H1 (cell line): Measurements from ENCODE around the gene CTIF. TPM values are rescaled to one million over a fixed set of nuclear protein-coding genes. Genes with fewer than 3 reads are reported as not detected.

Experiments
- CTCF ChIA-PET: fragments of 300-600 bp; sonication (Branson Sonifier 250); formaldehyde crosslinking; loops from one replicate; lab custom pipeline; 2021; ENCODE audit not compliant: partially characterized antibody; lab: Charles Lee
- POLR2A ChIA-PET: fragments of 300-600 bp; sonication (Branson Sonifier 250); formaldehyde crosslinking; loops from one replicate; lab custom pipeline; 2021; ENCODE audit warnings: inconsistent platforms; ENCODE audit not compliant: partially characterized antibody; lab: Charles Lee
- DNase-seq, 2 experiments: peaks; one replicate each; pipeline versions ENCODE4 v3.0.0 to v3.0.0-alpha.2; 2010 to 2022; ENCODE audit warnings: low spot score in 2 of 2, low read depth in 1 of 2, mixed read lengths in 1 of 2
- FAIRE-seq: peaks from 2 replicates; lab custom pipeline; 2011; peaks lifted over from hg19 to GRCh38; lab: Jason Lieb, UNC
- H2AFZ ChIP-seq: 2 replicates; pipeline ENCODE4 v1.8.1; 2012; ENCODE audit warnings: low read length, inconsistent platforms
- H2AK5ac ChIP-seq: 2 replicates; pipeline ENCODE4 v1.6.1; 2013; ENCODE audit warnings: low read depth, low read length
- H2BK120ac ChIP-seq: replicated peaks from 2 replicates; pipeline ENCODE3; 2013; ENCODE audit warnings: low read depth, low read length, inconsistent platforms
- H2BK12ac ChIP-seq: 2 replicates; pipeline ENCODE4 v1.6.1; 2013; ENCODE audit warnings: low read depth, low read length
- H2BK15ac ChIP-seq: 2 replicates; pipeline ENCODE4 v1.6.1; 2013; ENCODE audit warnings: low read length
- H2BK20ac ChIP-seq: 2 replicates; pipeline ENCODE4 v1.6.1; 2013; ENCODE audit warnings: low read length
- H2BK5ac ChIP-seq: 2 replicates; pipeline ENCODE4 v1.6.1; 2013; ENCODE audit warnings: low read depth, low read length
- H3K14ac ChIP-seq: 2 replicates; pipeline ENCODE4 v1.6.1; 2013; ENCODE audit warnings: inconsistent platforms; ENCODE audit not compliant: insufficient read length
- H3K18ac ChIP-seq: 2 replicates; pipeline ENCODE4 v1.6.1; 2013; ENCODE audit warnings: low read length; ENCODE audit errors: extremely low read depth
- H3K23ac ChIP-seq: 2 replicates; pipeline ENCODE4 v1.6.1; 2013; ENCODE audit warnings: inconsistent platforms; ENCODE audit not compliant: insufficient read length
- H3K23me2 ChIP-seq: 2 replicates; pipeline ENCODE4 v1.6.1; 2013; ENCODE audit warnings: low read depth, low read length
- H3K27ac ChIP-seq: 2 replicates; pipeline ENCODE4 v1.6.1; 2011; ENCODE audit warnings: low read depth, low read length, inconsistent platforms
- H3K27me3 ChIP-seq, 4 experiments: replicated peaks in 1 of 4; 1 replicate in 1 of 4; 2 replicates in 3 of 4; pipeline versions ENCODE4 v1.6.1 to v1.8.1; 2011 to 2013; ENCODE audit warnings: low read length in 3 of 4, mild to moderate bottlenecking in 3 of 4, inconsistent platforms in 2 of 4, mixed read lengths in 2 of 4, moderate library complexity in 1 of 4; ENCODE audit not compliant: control insufficient read depth in 3 of 4, insufficient read depth in 3 of 4; ENCODE audit errors: extremely low read depth in 1 of 4
- H3K36me3 ChIP-seq, 4 experiments: 2 replicates each; pipeline versions ENCODE4 v1.6.1 to v1.8.1; 2011 to 2013; ENCODE audit warnings: mild to moderate bottlenecking in 4 of 4, low read length in 3 of 4, moderate library complexity in 2 of 4, control low read depth in 1 of 4, inconsistent platforms in 1 of 4; ENCODE audit not compliant: insufficient read depth in 4 of 4, control insufficient read depth in 2 of 4
- H3K4ac ChIP-seq: replicated peaks from 2 replicates; pipeline ENCODE3; 2013; ENCODE audit warnings: low read length, low read depth, mixed read lengths, inconsistent platforms; ENCODE audit not compliant: insufficient read length
- H3K4me1 ChIP-seq, 4 experiments: replicated peaks in 1 of 4; 1 replicate in 1 of 4; 2 replicates in 3 of 4; pipeline versions ENCODE4 v1.6.1 to v1.8.1; 2011 to 2013; ENCODE audit warnings: low read length in 3 of 4, inconsistent platforms in 2 of 4, mixed read lengths in 1 of 4; ENCODE audit not compliant: insufficient read depth in 4 of 4, control insufficient read depth in 3 of 4
- H3K4me2 ChIP-seq, 2 experiments: 2 replicates each; pipeline versions ENCODE4 v1.6.1 to v1.8.1; 2011 to 2013; ENCODE audit warnings: low read depth in 2 of 2, low read length in 2 of 2, control low read depth in 1 of 2, inconsistent platforms in 1 of 2, mild to moderate bottlenecking in 1 of 2; ENCODE audit not compliant: insufficient read depth in 1 of 2
- H3K4me3 ChIP-seq, 4 experiments: fragments of 200-600, 300-600 bp in 1 of 4; sonication (generic), shearing (Covaris generic), sonication (Bioruptor Twin) in 1 of 4; 2 replicates each; pipeline versions ENCODE4 v1.5.1 to v1.8.1; 2011 to 2016; ENCODE audit warnings: low read length in 4 of 4, low read depth in 3 of 4, control low read depth in 2 of 4, inconsistent platforms in 2 of 4, mild to moderate bottlenecking in 2 of 4, mixed read lengths in 1 of 4, moderate library complexity in 1 of 4; ENCODE audit not compliant: insufficient read depth in 2 of 4; ENCODE audit errors: extremely low read depth in 1 of 4
- H3K56ac ChIP-seq: replicated peaks from 2 replicates; pipeline ENCODE3; 2013; ENCODE audit warnings: low read depth, mild to moderate bottlenecking, mixed read lengths, low read length, inconsistent platforms; ENCODE audit not compliant: insufficient read length
- H3K79me1 ChIP-seq: 2 replicates; pipeline ENCODE4 v1.6.1; 2013; ENCODE audit warnings: low read depth, low read length, control low read depth
- H3K79me2 ChIP-seq, 2 experiments: 2 replicates each; pipeline versions ENCODE4 v1.6.1 to v1.8.1; 2012 to 2013; ENCODE audit warnings: low read length in 2 of 2, mild to moderate bottlenecking in 2 of 2, inconsistent platforms in 1 of 2; ENCODE audit not compliant: insufficient read depth in 2 of 2, control insufficient read depth in 1 of 2
- H3K9ac ChIP-seq, 4 experiments: replicated peaks in 1 of 4; 1 replicate in 1 of 4; 2 replicates in 3 of 4; pipeline versions ENCODE4 v1.6.1 to v1.8.1; 2011 to 2013; ENCODE audit warnings: low read depth in 3 of 4, low read length in 3 of 4, control low read depth in 2 of 4, mild to moderate bottlenecking in 2 of 4, moderate library complexity in 2 of 4, inconsistent platforms in 1 of 4; ENCODE audit errors: extremely low read depth in 1 of 4
- H3K9me3 ChIP-seq, 2 experiments: 2 replicates each; pipeline versions ENCODE4 v1.6.1 to v1.8.1; 2012 to 2013; ENCODE audit warnings: mild to moderate bottlenecking in 2 of 2, moderate library complexity in 2 of 2, control low read depth in 1 of 2, inconsistent platforms in 1 of 2, low read depth in 1 of 2, low read length in 1 of 2, mixed read lengths in 1 of 2; ENCODE audit not compliant: insufficient read depth in 2 of 2
- H4K20me1 ChIP-seq, 2 experiments: replicated peaks in 1 of 2; 2 replicates each; pipeline versions ENCODE3 to v1.8.1; 2011 to 2013; ENCODE audit warnings: inconsistent platforms in 2 of 2, low read length in 2 of 2, mild to moderate bottlenecking in 1 of 2; ENCODE audit not compliant: insufficient read depth in 2 of 2, control insufficient read depth in 1 of 2
- H4K5ac ChIP-seq: 2 replicates; pipeline ENCODE4 v1.6.1; 2013; ENCODE audit warnings: low read length, low read depth, mixed read lengths, inconsistent platforms; ENCODE audit not compliant: insufficient read length
- H4K8ac ChIP-seq: 2 replicates; pipeline ENCODE4 v1.8.0; 2013; ENCODE audit warnings: mild to moderate bottlenecking, moderate library complexity, low read length, inconsistent platforms; ENCODE audit not compliant: insufficient read depth; ENCODE audit errors: extremely low read depth
- H4K91ac ChIP-seq: replicated peaks from 2 replicates; pipeline ENCODE3; 2013; ENCODE audit warnings: low read length, mixed read lengths, inconsistent platforms; ENCODE audit not compliant: insufficient read length
- BACH1 ChIP-seq: IDR thresholded peaks from 2 replicates; pipeline ENCODE4 v1.6.1; 2012; ENCODE audit warnings: low read length, improper control_type of control experiment
- BRCA1 ChIP-seq: IDR thresholded peaks from 2 replicates; pipeline ENCODE4 v1.6.1; 2012; ENCODE audit warnings: low read depth, low read length, improper control_type of control experiment
- CBX8 ChIP-seq: fragments of 300-800, 300-1000 bp; sonication (generic); IDR thresholded peaks from 2 replicates; pipeline ENCODE4 v1.7.1; 2016; ENCODE audit warnings: low read depth, low read length, borderline replicate concordance
- EZH2 ChIP-seq: fragments of 200-600 bp; sonication (generic); IDR thresholded peaks from 2 replicates; pipeline ENCODE4 v1.7.1; 2012; ENCODE audit warnings: low read depth, mild to moderate bottlenecking, moderate library complexity, low read length, inconsistent platforms; ENCODE audit not compliant: severe bottlenecking
- GABPA ChIP-seq: IDR thresholded peaks from 2 replicates; pipeline ENCODE4 v1.6.1; 2011; ENCODE audit warnings: mild to moderate bottlenecking, low read length, moderate library complexity, borderline replicate concordance; ENCODE audit not compliant: insufficient read depth
- GTF2F1 ChIP-seq: IDR thresholded peaks from 2 replicates; pipeline ENCODE4 v1.6.1; 2012; ENCODE audit warnings: low read depth, low read length, improper control_type of control experiment, borderline replicate concordance
- KDM5A ChIP-seq: fragments of 200-600 bp; IDR thresholded peaks from 2 replicates; pipeline ENCODE4 v1.7.1; 2012; ENCODE audit warnings: mild to moderate bottlenecking, low read length, inconsistent platforms, mixed read lengths
- POLR2A ChIP-seq, 2 experiments: IDR thresholded peaks; 1 replicate in 1 of 2; 2 replicates in 1 of 2; pipeline ENCODE4 v1.6.1; 2011; ENCODE audit warnings: low read depth in 2 of 2, low read length in 2 of 2, mild to moderate bottlenecking in 2 of 2; ENCODE audit errors: control extremely low read depth in 1 of 2
- RBBP5 ChIP-seq: IDR thresholded peaks from 2 replicates; pipeline ENCODE4 v1.7.1; 2012; ENCODE audit warnings: low read depth, mild to moderate bottlenecking, inconsistent platforms, low read length, moderate library complexity, borderline replicate concordance
- SIN3A ChIP-seq, 2 experiments: IDR thresholded peaks in 1 of 2; conservative IDR thresholded peaks in 1 of 2; 2 replicates each; pipeline ENCODE4 v1.6.1; 2011 to 2012; ENCODE audit warnings: low read length in 2 of 2, improper control_type of control experiment in 1 of 2, low read depth in 1 of 2, mild to moderate bottlenecking in 1 of 2
- SIRT6 ChIP-seq: IDR thresholded peaks from one replicate; pipeline ENCODE4 v1.7.1; 2012; ENCODE audit warnings: low read length, inconsistent platforms
- TCF12 ChIP-seq: IDR thresholded peaks from 2 replicates; pipeline ENCODE4 v1.6.1; 2011; ENCODE audit warnings: low read depth, mild to moderate bottlenecking, low read length
- WGBS, 2 experiments: shearing (Covaris generic) in 1 of 2; methylation state at CpG; one replicate each; pipeline versions ENCODE4 v1.1.6 to v1.1.7; 2013 to 2015; ENCODE audit warnings: low lambda C conversion rate in 2 of 2, mixed read lengths in 2 of 2, inconsistent platforms in 1 of 2, low coverage in 1 of 2, missing lambda C conversion rate in 1 of 2; ENCODE audit not compliant: insufficient replicate concordance in 2 of 2, insufficient coverage in 1 of 2, insufficient read length in 1 of 2; ENCODE audit errors: extremely low coverage in 1 of 2, missing lambda C conversion rate in 1 of 2; 5-methylcytosine and 5-hydroxymethylcytosine counted together
- polyA plus RNA-seq, 7 experiments: library from polyadenylated mRNA; depleted of rRNA in 3 of 7; stranded (reverse) in 5 of 7; unstranded in 2 of 7; fragments of >200 nt in 5 of 7; fragments of 200-250 nt in 2 of 7; gene quantifications; 1 replicate in 5 of 7; 2 replicates in 1 of 7; 4 replicates in 1 of 7; pipeline versions ENCODE4 v1.2.1 to v1.2.3, GENCODE V29; 2011 to 2013; ENCODE audit warnings: missing spikeins in 2 of 7, mixed read lengths in 2 of 7
- total RNA-seq: library from RNA; stranded (reverse); fragmentation: NEBNext Ultra II Directional; extraction: Animal tissue kit (Norgen Biotek cat#: 25700); gene quantifications from 2 replicates; pipeline ENCODE4 v1.2.1, GENCODE V29; 2021
- TF ChIP-seq, protein P1 (sequence below): IDR thresholded peaks from 2 replicates; pipeline ENCODE4 v1.6.1; 2011; ENCODE audit warnings: low read depth, mild to moderate bottlenecking, low read length; ENCODE audit not compliant: insufficient read depth

Gene CTIF
- total and polyA plus RNA-seq, 2 of the 8 experiments (the other 6 are each of a cell fraction or from before 2014, with no cell fraction given) = 9.0 to 17.8 TPM

DNA sequence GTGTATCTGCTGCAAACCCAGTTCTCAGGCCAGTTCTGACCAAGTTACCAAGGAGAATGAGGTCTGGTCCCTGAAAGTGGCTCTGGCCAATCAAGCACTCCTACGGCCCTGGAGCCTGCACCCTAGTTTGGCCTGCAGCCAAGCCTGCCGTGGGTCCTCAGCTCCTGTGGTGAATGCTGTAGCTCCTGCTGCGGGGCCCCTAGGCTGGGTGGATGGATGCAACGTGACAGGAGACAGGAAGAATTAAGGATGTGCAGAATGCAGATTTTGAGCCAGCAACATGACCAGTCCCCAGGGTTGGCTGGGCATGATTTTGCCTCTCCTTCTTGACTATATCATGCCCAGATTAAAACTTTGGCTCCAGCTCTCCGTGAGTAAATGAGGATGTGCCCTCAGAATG lies 314.8 kb downstream of the CTIF start:
- no peaks in the 10 kb centered on the region; the same call in 1 of the 2 replicates for H3K23me2 ChIP-seq
- no peak for DNase-seq
- H4K91ac ChIP-seq = no peak overlapping the region
- no peak overlapping the region for H2BK15ac ChIP-seq
- 86% methylated on average over 5 of the region's 5 CpGs; no CpG with 5 or more reads in 1 of the 2 experiments for WGBS, 2 experiments
- no peak overlapping the region for H3K9ac ChIP-seq
- no peaks in the 10 kb centered on the region for H3K36me3 ChIP-seq
- no peak overlapping the region for H3K18ac ChIP-seq
- H2BK12ac ChIP-seq = no peak overlapping the region
- H3K27me3 ChIP-seq = no peaks in the 10 kb centered on the region
- FAIRE-seq = no peak
- no peak overlapping the region for H3K27ac ChIP-seq
- H2AFZ ChIP-seq = no peak overlapping the region
- no peak overlapping the region for H2BK120ac ChIP-seq
- H2BK5ac ChIP-seq = no peak overlapping the region
- H3K79me1 ChIP-seq = no peaks in the 10 kb centered on the region
- H4K5ac ChIP-seq = no peak overlapping the region
- no peaks in the 10 kb centered on the region for H3K79me2 ChIP-seq
- peaks cover 0 to 15% (median 8%) of the 10 kb centered on the region in 4 experiments; a peak in 6 of 7 replicates for H3K4me1 ChIP-seq
- no peak overlapping the region for H3K56ac ChIP-seq
- no peaks in the 10 kb centered on the region for H3K9me3 ChIP-seq
- H3K14ac ChIP-seq = no peak overlapping the region
- POLR2A ChIA-PET = interaction anchor here (1.5 kb wide), 1 partner anchor 21 kb away, joined by 3 read pairs; no protein-coding TSS in a partner anchor
- no peak overlapping the region for H2BK20ac ChIP-seq
- no peak overlapping the region for H3K4me3 ChIP-seq
- no peak overlapping the region for H4K8ac ChIP-seq
- no peaks in the 10 kb centered on the region for H4K20me1 ChIP-seq
- H3K4ac ChIP-seq = no peak overlapping the region
- no peak for TF ChIP-seq GTF2F1
- TF ChIP-seq SIN3A (conservative IDR thresholded peaks at IDR 0.05 in 1 of 2, IDR thresholded peaks at IDR 0.05 in 1 of 2; ENCODE audit: low read depth in 1 of 2, low read length in 2 of 2) = no peak
- TF ChIP-seq KDM5A = no peak
- TF ChIP-seq BACH1 = no peak
- TF ChIP-seq TCF12 = no peak
- no peak for TF ChIP-seq RBBP5
- no peak for TF ChIP-seq POLR2A (IDR thresholded peaks at IDR 0.05; ENCODE audit: control extremely low read depth in 1 of 2, low read depth in 2 of 2, low read length in 2 of 2)
- no peak for TF ChIP-seq EZH2
- TF ChIP-seq BRCA1 = no peak
- no peak for TF ChIP-seq GABPA
- no peak for TF ChIP-seq SIRT6
- TF ChIP-seq, protein P1, sequence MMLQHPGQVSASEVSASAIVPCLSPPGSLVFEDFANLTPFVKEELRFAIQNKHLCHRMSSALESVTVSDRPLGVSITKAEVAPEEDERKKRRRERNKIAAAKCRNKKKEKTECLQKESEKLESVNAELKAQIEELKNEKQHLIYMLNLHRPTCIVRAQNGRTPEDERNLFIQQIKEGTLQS = no peak
- no peak for TF ChIP-seq CBX8
- no peak overlapping the region for H3K4me2 ChIP-seq
- CTCF ChIA-PET = interaction anchor here (1.2 to 1.3 kb wide), 2 partner anchors 68 to 189 kb away, joined by 3 to 4 read pairs; no protein-coding TSS in a partner anchor
- H3K23ac ChIP-seq = no peak overlapping the region
- no peak overlapping the region for H2AK5ac ChIP-seq
